Fibroblast of lung (primary cell): Measurements from ENCODE around the gene FOSL2.

Source experiments
- CTCF ChIP-seq, 2 donors: IDR thresholded peaks in 1 of 2; conservative IDR thresholded peaks in 1 of 2; 1 replicate in 1 of 2; 2 replicates in 1 of 2; pipeline ENCODE4 v1.5.1; 2011 to 2012; ENCODE audit warnings: low read length in 2 of 2, control low read depth in 1 of 2, inconsistent platforms in 1 of 2, low read depth in 1 of 2, mild to moderate bottlenecking in 1 of 2
- EZH2 ChIP-seq: IDR thresholded peaks from 2 replicates; pipeline ENCODE4 v1.5.1; 2012; ENCODE audit warnings: low read length, control low read depth, mild to moderate bottlenecking; ENCODE audit errors: missing control alignments

GRCh38 chr2:28419443-28420270 is 27.0 kb downstream of the FOSL2 start:
- TF ChIP-seq CTCF (conservative IDR thresholded peaks at IDR 0.05 in 1 of 2, IDR thresholded peaks at IDR 0.05 in 1 of 2; ENCODE audit: low read depth in 1 of 2, low read length in 2 of 2) (no peak), EZH2 (no peak)
